Spleen (tissue), 7 donors: Measurements from ENCODE around the gene SPIRE2.

Source experiments
- CTCF ChIP-seq, 11 experiments: fragments of 200-600 bp in 7 of 11; fragments of 450-650 bp in 4 of 11; sonication (generic) in 4 of 11; IDR thresholded peaks in 8 of 11; conservative IDR thresholded peaks in 3 of 11; 1 replicate in 7 of 11; 2 replicates in 4 of 11; pipeline versions ENCODE4 v1.4.0 to v1.8.0; 2016 to 2021; ENCODE audit warnings: antibody characterized with exemption in 11 of 11, inconsistent platforms in 4 of 11, mild to moderate bottlenecking in 1 of 11
- POLR2A ChIP-seq, 3 donors: fragments of 450-650 bp; IDR thresholded peaks; one replicate each; pipeline ENCODE4 v1.5.1; 2017; ENCODE audit warnings: antibody characterized with exemption in 3 of 3, mild to moderate bottlenecking in 1 of 3
- POLR2AphosphoS5 ChIP-seq, 3 donors: sonication (generic); formaldehyde crosslinking; IDR thresholded peaks; one replicate each; pipeline ENCODE4 v1.5.1; 2017; ENCODE audit warnings: antibody characterized with exemption in 3 of 3
- donor health status: DM: no; HTN: no; CAD: no; lungs with moderate emphysema.
- donor health status: DM: no; HTN: no; CAD: no.
- donor health status: DM: no; HTN: no; CAD: no.

GRCh38 chr16:89895482-89896250 lies 67.4 kb downstream of the SPIRE2 start:
- TF ChIP-seq POLR2A (IDR thresholded peaks at IDR 0.05) (no peak), POLR2AphosphoS5 (IDR thresholded peaks at IDR 0.05) (peak; percentile 10 to 58 (median 15)), CTCF (IDR thresholded peaks at IDR 0.05 in 8 of 11, conservative IDR thresholded peaks at IDR 0.05 in 3 of 11) (no peak)
